Measurements from ENCODE around the gene LHX5.

Gene LHX5

GRCh38 chr12:113459981-113460380, 11.7 kb downstream of the LHX5 start:
- DNase-seq (ENCODE audit: low read depth), result no peak
- no peak overlapping the region for H3K4me3 ChIP-seq (ENCODE audit: low read length)
- no peak for TF ChIP-seq CTCF (IDR thresholded peaks at IDR 0.05; ENCODE audit: insufficient read depth, low read depth, low read length, missing control alignments)

- no peak for TF ChIP-seq CTCF (IDR thresholded peaks at IDR 0.05; ENCODE audit: insufficient read depth, low read depth, low read length, missing control alignments)
- DNase-seq (ENCODE audit: low read depth), result no peak
Measured at GRCh38 chr12:113457710-113458109, 14.0 kb downstream of the LHX5 start.

DNA sequence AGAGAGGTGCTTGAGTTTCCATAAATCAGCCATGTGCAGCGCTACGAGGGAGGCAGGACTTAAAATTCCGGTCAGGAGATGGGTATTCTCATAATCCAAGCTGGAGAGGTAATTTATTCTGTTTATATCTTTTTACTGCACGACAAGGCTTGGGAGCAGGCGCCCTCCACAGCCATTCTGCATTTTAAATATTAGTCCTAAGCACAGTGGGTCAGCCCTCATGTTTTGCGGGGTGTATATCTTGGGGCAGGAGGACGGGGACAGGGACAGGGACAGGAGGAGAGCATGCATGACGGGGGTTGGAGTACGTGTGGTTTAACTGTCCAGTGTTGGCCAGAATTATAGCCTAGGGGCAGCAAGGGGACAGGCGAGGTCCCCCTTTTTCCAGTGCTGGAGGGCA, 14.5 kb downstream of the LHX5 start:
- no peak overlapping the region for H3K4me3 ChIP-seq (ENCODE audit: low read length)
- no peak for DNase-seq (ENCODE audit: low read depth)
- TF ChIP-seq CTCF (IDR thresholded peaks at IDR 0.05; ENCODE audit: insufficient read depth, low read depth, low read length, missing control alignments), result no peak

More at GRCh38 chr12:113457710-113458109, 14.0 kb downstream of the LHX5 start:
- H3K4me3 ChIP-seq (ENCODE audit: low read length), result no peak overlapping the region

DNA sequence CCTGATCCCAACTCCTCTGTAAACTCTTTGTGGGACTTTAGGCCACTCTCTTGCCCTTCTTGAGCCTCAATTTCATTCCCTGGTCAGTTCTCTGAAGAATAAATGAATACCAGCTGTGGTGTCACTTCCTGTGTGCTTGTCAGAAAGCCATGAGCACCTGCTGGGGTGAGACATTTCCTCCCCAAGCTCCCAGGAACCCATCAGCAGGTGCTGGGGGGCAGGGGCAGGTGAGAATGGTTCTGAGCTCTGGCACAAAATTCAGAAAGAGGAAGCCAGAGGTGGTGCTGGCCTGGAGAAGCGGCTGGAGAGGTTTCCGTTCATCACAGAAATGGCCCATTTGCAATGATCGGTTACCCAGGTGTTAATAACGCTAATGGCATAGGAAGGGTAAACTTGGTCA, 14.9 kb downstream of the LHX5 start:
- no peak for DNase-seq (ENCODE audit: low read depth)
- H3K4me3 ChIP-seq (ENCODE audit: low read length), result no peak overlapping the region
- TF ChIP-seq CTCF (IDR thresholded peaks at IDR 0.05; ENCODE audit: insufficient read depth, low read depth, low read length, missing control alignments), result no peak

DNA sequence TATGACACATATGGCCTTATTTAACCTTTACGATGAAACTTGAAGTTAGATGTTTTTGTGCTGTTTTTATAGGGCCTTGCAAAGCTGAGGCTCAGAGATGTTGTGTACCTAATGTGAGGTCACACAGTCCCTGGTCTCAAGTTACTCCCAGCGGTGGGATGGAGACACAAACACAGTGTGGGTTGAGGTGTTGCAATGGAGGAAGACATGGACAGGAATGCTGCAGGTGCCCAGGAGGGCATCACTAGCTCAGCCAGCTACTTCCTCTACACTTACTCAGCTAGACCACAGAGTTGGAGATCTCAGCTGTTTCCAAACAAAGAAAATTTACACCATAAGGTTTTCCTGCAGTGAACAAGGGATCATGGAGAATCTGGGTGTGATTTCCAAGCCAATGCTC, 15.5 kb downstream of the LHX5 start:
- no peak for TF ChIP-seq CTCF (IDR thresholded peaks at IDR 0.05; ENCODE audit: insufficient read depth, low read depth, low read length, missing control alignments)

DNA sequence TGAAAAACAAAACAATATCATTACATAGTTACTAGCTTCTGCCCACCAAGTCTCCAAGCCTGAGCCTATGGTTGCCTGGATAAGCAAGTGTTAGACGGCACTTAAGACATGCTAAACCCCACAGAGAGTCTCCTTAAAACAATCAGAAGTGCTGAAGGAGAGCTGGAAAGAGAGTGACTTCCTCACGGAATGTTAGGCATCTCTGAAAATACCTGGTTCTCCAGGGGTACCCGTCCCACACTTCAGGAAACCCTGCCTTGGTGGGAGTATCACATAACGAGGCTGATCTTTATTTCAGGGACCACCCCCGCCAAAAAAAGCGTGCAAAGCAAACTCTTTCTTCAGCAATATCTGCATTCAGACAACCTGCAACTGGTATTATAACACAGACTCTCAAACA, 18.3 kb downstream of the LHX5 start:
- H3K4me3 ChIP-seq (ENCODE audit: low read length), result no peak overlapping the region
- TF ChIP-seq CTCF (IDR thresholded peaks at IDR 0.05; ENCODE audit: insufficient read depth, low read depth, low read length, missing control alignments), result no peak
- no peak for DNase-seq (ENCODE audit: low read depth)

More for the DNA sequence above, 15.5 kb downstream of the LHX5 start:
- H3K4me3 ChIP-seq (ENCODE audit: low read length), result no peak overlapping the region
- no peak for DNase-seq (ENCODE audit: low read depth)

DNA sequence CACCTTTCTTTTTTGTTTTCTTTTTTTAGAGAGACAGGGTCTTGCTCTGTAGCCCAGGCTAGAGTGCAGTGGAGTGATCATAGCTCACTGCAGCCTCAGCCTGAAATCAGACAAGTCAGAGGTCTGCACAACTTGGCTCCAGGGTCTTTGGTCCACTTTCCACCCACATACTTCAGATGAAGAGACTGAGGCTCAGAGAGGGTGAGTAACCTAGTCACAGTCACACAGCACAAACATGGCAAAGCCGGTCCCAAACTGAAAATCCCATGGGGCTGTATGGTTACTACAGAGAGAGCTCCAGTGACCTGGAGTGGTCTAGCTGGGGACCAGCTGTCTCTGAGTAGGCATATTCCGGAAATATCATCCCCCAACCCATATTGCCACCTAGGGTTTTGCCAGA, 19.2 kb downstream of the LHX5 start:
- no peak for TF ChIP-seq CTCF (IDR thresholded peaks at IDR 0.05; ENCODE audit: insufficient read depth, low read depth, low read length, missing control alignments)
- no peak for DNase-seq (ENCODE audit: low read depth)
- H3K4me3 ChIP-seq (ENCODE audit: low read length), result no peak overlapping the region

All from epithelial cell of esophagus (primary cell).